GM12892 (cell line): ENCODE data around the gene TMEM184B.
A peak's percentile ranks its signal among the peaks of the same experiment; 100 is the strongest.

Source experiments
- DNase-seq: peaks from one replicate; pipeline ENCODE4 v3.0.0; 2011; ENCODE audit not compliant: insufficient read length
- FAIRE-seq: peaks from 2 replicates; lab custom pipeline; 2011; peaks lifted over from hg19 to GRCh38; lab: Jason Lieb, UNC
- POLR2A ChIP-seq: IDR thresholded peaks from 2 replicates; pipeline ENCODE4 v1.6.1; 2011; ENCODE audit warnings: low read depth, low read length, control low read depth
- POLR2AphosphoS5 ChIP-seq: IDR thresholded peaks from 2 replicates; pipeline ENCODE4 v1.6.1; 2011; ENCODE audit warnings: low read depth, low read length, control low read depth
- TAF1 ChIP-seq: IDR thresholded peaks from 2 replicates; pipeline ENCODE4 v1.6.1; 2011; ENCODE audit warnings: low read depth, mild to moderate bottlenecking, control low read depth, low read length, borderline replicate concordance

The TMEM184B gene

GRCh38 chr22:38290347-38290746 is 17.5 kb upstream of the TMEM184B start:
- TF ChIP-seq TAF1 (no peak), POLR2A (no peak), POLR2AphosphoS5 (no peak)
- no peak for DNase-seq
- FAIRE-seq = no peak

GRCh38 chr22:38289583-38290082 is 16.8 kb upstream of the TMEM184B start:
- TF ChIP-seq POLR2AphosphoS5 (peak; percentile 69; the same call in 1 of the 2 replicates), POLR2A (peak; percentile 20; the same call in 1 of the 2 replicates), TAF1 (no peak)
- DNase-seq (no peak), FAIRE-seq (no peak)

- DNase-seq (no peak), FAIRE-seq (no peak)
- TF ChIP-seq POLR2AphosphoS5 (no peak), TAF1 (no peak), POLR2A (no peak)
Measured at GRCh38 chr22:38286915-38287669, 14.3 kb upstream of the TMEM184B start.

- FAIRE-seq (no peak), DNase-seq (no peak)
- TF ChIP-seq POLR2A (no peak), TAF1 (no peak), POLR2AphosphoS5 (no peak)
Measured at GRCh38 chr22:38285018-38285417, 12.2 kb upstream of the TMEM184B start.

- DNase-seq = no peak
Measured at GRCh38 chr22:38284042-38284402, 11.2 kb upstream of the TMEM184B start.

GRCh38 chr22:38282397-38282796 is 9.6 kb upstream of the TMEM184B start:
- FAIRE-seq (no peak), DNase-seq (no peak)
- TF ChIP-seq POLR2AphosphoS5 = no peak
- no peak for TF ChIP-seq TAF1
- TF ChIP-seq POLR2A = no peak

More at GRCh38 chr22:38284042-38284402, 11.2 kb upstream of the TMEM184B start:
- no peak for FAIRE-seq
- no peak for TF ChIP-seq POLR2AphosphoS5
- no peak for TF ChIP-seq POLR2A
- no peak for TF ChIP-seq TAF1

GRCh38 chr22:38276166-38276565 is 3.4 kb upstream of the TMEM184B start:
- FAIRE-seq (no peak), DNase-seq (no peak)
- TF ChIP-seq TAF1 (no peak), POLR2A (no peak)

GRCh38 chr22:38273135-38273826 is 471 bp upstream of the TMEM184B start:
- no peak for TF ChIP-seq POLR2A
- FAIRE-seq (no peak), DNase-seq (no peak)

GRCh38 chr22:38271927-38272372 is 860 bp downstream of the TMEM184B start:
- TF ChIP-seq TAF1 = no peak
- TF ChIP-seq POLR2AphosphoS5 = no peak
- TF ChIP-seq POLR2A = no peak
- peak; percentile 42 for FAIRE-seq
- no peak for DNase-seq

GRCh38 chr22:38271101-38271500 is 1.7 kb downstream of the TMEM184B start:
- TF ChIP-seq POLR2AphosphoS5 = no peak
- TF ChIP-seq TAF1 = no peak
- no peak for TF ChIP-seq POLR2A
- no peak for DNase-seq
- no peak for FAIRE-seq

GRCh38 chr22:38270091-38270992 is 2.5 kb downstream of the TMEM184B start:
- DNase-seq (no peak), FAIRE-seq (no peak)
- TF ChIP-seq POLR2AphosphoS5 (no peak), POLR2A (no peak), TAF1 (no peak)
